Fibroblast of skin of right quadriceps (primary cell): ENCODE results near the gene DHRS3.
A peak's percentile ranks its signal among the peaks of the same experiment; 100 is the strongest.

Experiments used
- DNase-seq: peaks from one replicate; pipeline ENCODE4 v3.0.0-alpha.2; 2013

Gene DHRS3

DNA sequence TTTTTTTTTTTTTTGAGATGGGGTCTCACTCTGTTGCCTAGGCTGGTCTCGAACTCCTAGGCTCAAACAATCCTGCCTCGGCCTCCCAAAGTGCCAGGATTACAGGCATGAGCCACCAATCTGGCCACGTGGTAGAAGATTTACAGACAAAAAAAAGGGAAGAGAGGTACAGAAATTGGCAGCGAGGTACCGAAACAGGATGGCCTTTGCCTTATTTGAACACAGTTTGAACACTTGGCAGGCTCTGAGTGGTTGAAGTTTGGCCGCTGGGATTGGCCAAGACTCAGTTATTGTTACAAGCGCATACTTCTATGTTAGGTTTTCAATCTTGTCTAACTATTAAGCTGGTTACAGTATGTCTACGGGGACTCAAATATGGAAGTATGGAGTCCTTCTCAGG lies 19.7 kb upstream of the DHRS3 start:
- DNase-seq = no peak

DNA sequence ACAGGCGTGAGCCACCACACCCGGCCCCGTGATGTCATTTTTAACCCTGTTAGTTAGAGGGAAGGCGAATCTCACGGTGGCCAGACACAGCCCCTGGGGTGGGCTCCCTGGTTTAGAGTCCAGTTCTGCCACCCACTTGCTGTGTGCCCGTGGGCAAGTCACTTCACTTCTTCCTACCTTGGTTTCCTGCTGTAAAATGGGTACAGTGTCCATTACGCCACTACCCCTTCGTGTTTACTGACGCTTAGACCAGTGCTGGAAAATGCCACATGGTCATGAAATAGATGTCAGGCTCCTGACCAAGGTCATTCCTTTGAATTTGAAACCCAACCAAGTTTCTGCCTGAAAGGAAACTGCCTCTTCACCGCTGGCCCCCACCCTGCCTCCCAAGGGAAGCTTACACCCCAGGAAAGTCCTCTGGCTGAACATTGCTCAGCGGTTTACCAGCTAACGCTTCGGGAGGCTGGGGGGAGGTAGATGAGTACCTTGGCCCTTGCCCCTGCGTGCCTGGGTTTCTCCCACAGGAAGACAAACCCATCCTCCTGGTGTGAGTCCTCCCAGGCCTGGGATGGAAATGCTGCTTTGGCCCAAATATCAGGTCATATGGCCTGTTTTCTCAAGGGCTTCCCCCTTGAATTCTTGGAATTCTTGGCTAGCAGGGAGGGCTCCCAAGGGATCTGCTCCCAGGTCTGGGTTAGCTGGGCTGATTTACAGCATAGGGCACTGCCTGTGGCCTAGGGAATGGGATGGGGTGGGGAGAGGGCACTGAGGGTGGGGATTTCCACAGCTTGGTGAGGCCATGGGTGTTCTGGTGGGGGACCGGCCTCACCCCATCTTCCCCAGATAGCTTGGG lies 18.3 kb upstream of the DHRS3 start:
- peak; percentile 87 for DNase-seq

DNA sequence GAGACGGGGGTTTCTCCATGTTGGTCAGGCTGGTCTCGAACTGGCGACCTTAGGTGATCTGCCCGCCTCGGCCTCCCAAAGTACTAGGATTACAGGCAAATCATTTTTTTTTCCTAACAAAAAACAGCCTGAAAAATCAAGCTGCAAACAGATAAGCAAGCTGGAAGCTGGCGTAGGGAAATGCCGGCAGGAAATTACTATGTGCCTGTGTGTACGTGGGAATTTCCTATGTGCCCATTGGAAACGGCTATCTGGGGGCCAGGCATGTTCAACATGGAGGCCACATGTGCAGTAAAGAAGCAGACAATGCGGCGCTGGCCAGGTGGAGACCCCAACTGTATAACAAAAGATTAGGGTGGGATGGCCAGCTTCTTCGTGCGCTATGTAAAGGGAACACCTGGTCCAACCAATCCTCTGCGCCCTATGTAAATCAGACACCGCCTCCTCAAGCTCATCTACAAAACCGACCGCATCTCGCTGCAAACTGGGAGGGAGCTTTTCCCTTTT lies 16.7 kb upstream of the DHRS3 start:
- DNase-seq = no peak

DNA sequence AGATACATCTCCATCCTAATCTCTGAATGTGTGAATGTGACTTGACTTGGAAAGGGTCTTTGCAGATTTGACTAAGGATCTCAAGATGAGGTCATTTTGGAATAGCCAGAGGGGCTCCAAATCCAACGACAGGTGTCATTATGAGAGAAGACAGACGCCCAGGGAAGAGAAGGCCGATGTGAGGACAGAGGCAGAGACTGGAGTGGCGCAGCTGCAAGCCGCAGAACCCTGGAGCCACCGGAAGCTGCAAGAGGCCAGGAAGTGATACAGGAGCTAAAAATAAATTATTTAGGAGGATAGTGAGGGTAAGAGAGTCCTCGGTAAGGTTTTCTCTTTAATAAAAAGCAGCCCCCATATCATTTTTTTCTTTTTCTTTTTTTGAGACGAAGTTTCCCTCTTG lies 16.1 kb upstream of the DHRS3 start:
- no peak for DNase-seq

DNA sequence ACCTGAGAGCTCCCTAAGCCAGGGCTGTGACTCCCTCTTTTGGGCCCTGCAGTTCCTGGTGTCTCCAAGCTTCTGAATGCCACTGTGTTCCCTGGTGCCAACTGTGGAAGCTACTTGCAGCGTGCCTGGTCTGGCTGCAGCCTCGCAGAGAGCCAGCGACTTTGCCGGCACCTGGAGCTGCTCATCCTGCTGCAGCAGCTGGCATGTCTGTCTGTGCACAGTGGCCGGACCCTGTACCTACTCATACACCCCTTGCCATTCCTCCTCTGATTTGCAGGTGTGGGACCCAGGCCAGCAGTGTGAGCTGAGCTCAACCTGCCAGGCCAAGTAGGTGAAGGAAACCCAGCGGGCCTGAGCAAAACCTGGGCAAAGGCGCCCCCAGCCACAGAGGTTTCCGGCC lies 13.6 kb upstream of the DHRS3 start:
- no peak for DNase-seq

DNA sequence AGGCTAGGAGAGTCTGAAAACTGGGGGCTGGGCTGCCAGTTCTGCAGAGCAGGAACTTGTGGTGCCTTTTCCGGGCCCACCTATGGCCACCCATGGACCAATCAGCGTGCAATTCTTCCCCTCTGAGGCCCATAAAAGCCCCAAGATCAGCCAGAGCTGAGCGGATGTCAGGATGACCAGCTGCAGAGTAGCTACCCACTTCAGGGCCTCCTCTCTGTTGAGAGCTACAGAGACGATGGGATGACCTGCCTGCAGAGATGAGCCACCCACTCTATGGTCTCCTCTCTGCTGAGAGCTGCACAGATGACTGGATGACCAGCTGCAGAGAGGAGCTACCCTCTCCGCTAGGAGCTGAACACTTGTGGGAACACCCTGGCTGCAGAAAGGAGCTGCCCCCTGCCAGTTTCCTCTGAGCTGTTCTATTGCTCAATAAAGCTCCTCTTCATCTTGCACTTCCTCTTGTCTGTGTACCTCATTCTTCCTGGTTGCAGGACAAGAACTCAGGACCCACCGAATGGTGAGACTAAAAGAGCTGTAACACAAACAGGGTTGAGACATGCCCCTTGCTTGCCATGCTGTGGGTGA lies 13.0 kb upstream of the DHRS3 start:
- DNase-seq = no peak

DNA sequence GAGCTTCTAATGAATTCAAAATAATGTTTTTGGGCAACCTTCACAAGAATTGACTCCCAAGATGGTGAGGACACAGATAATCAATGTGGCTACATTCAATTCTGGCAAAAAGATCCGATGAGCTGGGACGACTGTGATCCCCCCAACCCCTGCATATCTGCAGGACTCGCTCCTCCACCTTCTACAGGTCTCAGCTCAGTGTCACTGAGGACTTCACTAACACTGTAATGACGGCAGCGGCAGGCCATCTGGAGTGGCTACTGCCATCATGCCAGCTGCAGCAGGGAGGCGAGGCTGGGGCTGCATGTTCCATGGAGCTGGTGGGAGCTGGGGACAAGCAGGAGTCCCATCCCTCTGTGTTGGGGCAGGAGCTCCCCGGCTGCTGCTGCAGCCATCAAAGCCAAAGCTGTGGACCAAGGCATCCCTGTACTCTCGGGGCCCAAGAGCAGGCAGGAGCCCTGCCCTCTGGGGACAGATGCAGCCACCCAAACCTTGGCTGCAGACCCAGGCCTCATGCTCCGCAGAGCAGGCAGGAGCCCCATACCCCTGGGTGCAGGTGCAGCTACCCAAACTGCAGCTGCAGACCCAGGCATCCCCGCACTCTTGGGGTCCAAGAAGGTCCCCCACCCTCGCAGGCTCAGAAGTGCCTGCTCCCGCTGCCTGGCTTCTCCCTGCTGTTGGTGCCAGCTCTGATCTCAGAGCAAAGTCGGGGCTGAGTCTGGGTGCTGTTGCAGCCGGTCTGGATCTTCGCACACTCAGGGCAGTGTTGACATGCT lies 12.2 kb upstream of the DHRS3 start:
- no peak for DNase-seq

DNA sequence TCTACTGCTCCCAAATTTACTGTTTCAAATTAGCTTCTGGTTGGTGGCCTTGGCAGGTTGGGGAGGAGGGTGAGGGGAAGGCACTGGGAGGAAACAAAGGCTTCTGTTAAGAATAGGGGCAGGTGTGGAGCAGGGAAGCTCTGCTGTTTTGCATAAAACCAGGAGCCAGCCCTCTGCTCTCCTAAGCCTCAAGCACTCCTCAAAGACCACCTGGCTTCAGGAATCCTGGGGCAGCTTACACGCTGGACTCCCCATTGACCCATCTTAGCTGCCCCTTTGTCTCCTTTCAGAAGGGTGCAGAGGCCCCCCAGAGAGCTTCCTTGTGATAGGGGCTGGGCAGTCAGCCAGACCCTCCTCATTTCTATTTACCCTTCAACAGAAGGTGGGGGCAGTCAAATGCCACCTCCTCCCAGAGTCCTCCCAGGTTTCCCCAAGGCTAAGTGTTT lies 11.5 kb upstream of the DHRS3 start:
- DNase-seq = no peak

DNA sequence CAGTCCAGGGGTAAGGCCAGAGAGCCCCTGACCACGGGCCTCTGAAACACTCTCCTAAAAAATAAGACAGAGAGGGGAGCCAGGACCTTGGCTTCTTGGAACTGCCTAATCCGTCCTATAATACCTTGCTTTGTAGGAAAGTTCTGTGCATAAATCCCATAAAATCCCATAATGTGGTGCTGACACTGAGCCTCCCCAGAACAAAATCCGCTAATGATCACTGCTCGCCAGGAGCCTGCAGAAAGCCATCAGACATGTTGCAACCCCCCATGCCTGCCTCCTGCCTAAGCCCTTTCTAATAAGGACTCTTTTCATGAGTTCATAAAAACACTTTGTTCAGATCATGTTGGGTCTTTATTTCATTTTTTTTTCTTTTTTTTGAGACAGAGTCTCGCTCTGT lies 9.3 kb upstream of the DHRS3 start:
- no peak for DNase-seq

DNA sequence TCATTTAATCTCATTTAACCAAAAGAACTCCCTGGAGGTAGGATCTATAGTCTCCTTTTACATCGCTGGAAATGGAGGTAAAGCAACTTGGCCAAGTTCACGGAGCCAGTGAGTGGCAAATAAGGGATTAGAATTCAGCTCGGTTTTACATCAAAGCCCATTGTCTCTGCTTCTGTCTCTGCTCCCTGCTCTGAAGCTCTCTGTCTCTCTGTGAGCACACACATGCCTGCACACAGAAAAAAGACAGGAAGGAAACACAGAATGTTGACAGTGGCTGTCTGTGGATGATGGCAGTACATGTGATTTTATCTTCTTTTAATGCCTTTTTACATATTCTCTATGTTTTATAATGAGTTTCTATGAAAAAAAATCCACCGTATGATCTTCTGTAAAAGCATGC lies 8.9 kb upstream of the DHRS3 start:
- no peak for DNase-seq

DNA sequence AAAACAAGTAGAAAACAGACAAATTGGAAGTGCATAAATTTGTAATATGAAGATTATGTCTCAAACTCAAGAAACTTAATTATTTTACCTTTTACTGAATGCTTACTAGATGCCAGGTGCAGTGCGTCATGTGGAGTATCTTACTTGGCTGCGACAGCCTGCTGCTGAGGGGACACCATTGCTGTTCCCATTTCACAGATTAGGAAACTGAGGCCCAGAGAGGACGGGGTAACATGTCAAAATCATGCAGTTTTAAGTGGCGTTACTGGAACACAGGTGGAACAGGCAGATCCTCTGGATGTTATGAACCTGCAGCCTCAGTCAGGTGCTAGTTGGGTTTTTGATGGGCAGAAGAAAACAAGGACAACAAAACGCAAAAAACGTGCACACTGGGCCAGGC lies 7.3 kb upstream of the DHRS3 start:
- DNase-seq = no peak

DNA sequence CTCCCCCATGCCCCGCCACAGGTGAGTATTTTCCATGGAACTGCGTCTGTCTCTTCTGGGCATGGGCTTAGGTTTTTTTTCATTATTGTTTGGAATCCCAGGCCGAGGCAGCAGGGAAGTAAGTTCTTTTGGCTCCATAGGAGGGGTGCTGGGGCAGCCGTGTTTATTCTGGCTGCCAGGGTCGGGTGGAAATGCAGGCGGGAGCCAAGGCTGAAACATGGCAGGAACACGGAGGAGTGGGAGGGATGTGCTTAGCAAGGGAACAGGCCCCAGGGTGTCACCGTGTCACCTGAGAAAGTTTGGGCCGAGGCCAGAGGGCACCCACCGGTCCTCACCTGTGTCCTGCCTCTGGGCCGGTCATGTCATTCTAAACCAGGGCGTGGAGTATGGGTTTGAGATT lies 4.5 kb upstream of the DHRS3 start:
- no peak for DNase-seq

DNA sequence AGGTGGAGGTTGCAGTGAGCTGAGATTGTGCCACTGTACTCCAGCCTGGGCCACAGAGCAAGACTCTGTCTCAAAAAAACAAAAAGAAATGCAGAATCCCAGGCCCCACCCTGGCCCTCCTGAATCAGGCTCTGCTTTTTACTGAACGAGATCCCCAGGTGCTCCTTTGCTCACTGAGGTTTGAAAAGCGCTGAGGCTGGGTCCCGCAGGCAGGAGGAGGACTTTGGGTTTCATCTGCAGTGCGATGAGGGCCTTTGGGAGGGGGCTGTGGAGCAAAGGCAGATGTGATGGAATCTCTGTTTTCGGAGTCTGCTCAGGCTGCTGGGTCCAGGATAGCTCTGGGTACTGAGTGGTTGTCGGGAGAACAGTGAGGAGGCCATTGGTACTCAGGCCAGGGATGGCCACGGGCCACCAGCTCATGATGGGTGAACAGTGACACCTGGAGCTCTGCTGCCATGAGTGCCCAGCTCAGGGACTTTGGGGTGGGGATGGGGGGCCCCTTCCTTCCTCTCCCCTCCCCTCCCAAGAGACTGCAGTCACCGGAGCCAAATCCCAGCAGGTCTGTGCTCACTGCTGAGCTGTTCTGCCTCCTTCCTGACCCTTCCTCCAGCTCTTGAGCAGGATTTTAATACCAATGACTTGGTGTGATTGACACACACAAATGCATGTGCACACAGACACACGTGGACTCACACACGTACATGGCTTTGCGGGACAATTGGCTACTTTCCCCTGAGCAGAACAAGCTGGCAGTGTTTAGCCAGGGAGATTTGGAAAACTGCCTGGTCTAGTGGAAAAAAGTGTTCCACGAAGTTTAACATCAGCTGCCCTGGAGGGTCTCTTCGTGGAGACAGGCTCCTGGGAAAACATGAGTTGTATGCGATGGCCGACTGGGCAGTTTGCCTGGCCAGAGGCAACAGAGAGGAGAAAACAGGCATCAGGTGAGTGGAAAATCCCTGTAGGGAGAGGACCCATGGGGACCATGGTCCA lies 3.6 kb upstream of the DHRS3 start:
- DNase-seq = no peak

DNA sequence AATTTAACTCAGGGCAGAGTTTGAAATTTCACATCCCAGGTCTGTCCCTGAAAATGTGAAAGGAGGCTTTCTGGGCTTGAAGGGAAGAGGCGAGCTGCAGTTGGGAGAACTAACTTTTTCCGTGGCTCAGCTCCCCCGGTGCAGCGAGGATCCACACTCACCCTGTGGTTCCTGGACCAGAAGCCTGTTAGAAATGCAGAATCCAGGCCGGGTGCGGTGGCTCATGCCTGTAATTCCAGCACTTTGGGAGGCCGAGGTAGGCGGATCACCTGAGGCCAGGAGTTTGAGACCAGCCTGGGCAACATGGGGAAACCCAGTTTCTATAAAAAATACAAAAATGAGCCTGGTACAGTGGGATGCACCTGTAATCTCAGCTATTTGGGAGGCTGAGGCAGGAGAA lies 2.9 kb upstream of the DHRS3 start:
- DNase-seq = no peak

DNA sequence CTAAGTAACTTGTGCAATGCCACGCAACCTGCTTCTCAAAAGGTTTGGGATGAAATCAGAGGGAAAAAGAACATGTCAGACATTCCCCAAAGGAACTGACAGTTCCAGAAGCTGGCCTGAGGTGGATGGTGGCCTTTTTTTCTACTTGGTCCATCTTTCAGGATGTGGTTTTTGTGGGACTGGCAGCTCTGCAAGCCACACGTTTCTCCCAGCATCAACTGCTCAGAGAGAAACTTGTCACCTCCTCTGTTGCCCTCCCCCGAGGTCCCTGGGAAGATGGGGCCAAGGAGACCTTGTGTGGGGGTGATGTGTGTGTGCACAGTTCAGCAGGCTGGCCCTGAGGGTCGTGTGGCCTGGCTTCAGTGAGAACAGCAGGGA lies 2.5 kb upstream of the DHRS3 start:
- peak; percentile 45 for DNase-seq

DNA sequence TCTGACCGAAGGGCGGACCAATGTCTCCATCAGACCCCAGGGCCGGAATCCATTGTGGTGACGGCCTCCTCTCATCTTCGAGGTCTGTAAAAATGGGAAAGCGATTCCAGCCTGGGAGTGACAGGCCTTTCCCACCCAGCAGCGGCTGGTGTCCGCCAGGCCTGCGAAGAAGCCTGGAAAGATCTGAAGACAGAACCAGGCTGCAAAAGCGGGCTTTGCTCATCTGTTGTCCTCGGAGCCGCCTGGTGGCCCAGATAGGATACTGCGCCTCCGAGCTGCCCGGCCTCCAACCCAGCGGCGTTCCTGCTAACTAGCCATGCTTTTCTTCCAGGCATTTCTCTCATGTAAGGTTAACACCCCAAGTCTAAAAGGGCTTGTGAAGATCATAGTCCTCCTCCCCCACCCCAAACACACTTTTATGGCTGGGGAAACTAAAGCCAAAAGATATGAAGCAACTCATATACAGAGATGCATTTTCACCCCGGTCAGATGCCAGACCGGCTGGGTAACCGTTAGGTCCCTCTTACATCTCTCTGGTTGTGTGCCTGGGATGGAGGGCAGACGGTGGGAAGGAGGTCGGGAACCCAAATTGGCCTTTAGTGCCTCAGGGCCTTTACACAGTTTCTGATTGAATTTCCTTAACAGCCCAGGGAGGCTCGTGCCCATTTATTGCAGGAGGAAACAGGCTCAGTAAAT lies 1.9 kb upstream of the DHRS3 start:
- DNase-seq = peak; percentile 87

DNA sequence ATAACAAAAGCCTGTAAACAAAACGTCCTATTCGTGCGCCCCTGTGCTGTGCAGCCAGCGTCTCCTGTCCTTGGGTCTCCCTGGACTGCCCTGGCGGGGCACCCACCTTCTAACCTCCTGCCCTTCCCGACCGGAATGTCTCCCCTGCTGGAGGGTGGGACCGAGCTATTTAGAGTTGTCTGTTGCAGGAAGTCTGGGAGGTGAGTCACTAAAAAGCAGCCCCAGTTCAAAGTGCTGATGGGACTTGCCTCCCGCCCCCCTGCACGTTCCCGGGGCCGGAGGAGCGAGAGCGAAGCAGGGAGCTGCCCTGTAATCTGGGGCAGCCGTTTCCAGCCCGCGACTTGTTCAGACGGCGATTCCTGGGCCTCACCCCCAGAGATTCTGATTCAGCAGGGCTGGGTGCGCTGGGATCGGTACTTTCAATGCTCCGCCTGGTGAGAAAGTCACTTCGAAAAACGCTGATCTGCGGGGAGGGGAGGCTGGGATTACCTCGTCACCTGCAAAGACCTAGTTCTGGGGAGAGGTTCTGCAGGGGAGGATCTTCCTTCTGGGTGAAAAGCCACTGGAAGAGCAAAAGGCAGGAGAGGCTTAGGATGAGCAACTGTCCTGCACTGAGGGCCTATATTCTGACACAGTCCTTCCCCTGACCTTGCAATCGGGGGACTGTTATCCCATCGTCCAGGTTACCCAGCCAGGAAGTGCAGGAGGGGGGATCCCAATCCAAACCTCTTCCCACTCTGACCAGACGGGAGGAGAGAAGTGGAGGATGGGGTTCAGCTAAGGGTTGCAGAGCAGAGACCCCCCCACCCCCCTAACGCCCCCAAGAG lies 1.2 kb upstream of the DHRS3 start:
- peak; percentile 91 for DNase-seq

DNA sequence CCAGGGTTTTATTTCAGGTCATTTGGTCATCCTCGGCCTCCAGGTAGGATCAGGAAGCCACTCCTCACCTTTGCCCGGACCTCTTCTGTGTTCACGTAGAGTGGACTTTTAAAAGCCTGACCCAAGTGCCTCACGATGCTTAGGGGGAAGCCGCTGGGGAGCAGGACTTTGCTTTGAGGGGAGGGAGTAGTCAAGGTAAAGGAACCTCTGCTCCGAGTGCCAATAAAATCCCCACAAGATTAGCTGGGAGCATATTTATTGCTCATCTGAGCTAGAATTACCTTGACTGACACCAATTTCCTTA lies 603 bp upstream of the DHRS3 start:
- DNase-seq = no peak

DNA sequence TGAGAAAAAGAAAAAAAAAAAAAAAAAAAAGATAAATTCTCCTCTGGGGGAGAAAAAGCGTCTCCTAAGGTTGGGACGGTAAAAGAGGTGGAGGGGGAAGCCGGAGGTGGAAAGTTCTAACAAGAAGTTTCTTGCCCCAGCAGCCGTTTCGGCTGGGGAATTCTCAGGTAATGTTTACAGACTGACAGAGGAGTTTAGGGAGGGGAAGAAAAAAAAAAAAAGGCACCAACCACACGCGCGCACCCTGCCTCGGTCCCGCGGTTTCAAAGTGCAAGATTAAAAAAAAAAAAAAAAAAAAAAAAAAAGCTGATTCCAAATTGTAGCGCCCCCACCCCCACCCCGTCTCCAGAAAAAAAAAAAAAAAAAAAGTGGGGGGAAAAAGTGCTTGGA lies 504 bp downstream of the DHRS3 start:
- no peak for DNase-seq

DNA sequence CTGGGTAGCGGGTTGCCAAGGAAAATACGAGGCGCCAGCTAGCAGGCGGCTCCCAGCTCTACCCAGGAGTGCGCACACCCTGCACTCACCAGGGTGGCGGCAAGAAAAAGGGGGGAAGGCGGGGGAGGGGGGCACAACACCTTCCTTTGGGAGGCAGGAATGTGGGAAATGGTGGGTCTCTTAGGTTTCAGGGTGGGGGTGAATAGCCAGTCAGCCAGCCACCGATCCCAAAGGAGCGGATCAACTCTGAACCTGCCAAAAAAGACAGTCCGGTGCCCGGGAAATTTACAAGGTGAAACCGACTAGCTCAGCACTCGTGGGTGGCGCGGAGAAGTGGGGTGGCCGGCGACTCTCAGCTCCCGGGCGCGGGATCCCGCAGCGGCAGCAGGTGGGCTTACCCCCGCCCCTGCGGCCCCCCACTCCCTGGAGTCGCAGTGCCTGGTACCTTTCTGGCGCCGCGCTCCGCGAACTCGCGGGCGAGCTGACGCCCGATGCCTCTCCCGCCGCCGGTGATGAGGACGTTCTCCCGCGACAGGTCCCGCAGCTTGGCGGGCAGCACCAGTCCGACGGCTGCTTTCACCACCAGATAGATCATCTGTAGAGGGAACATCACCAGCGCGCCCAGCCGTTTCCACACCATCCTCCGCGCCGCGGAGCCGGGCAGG lies 1.2 kb downstream of the DHRS3 start:
- DNase-seq = no peak
